GM13977 (cell line): ENCODE data around the gene CALCOCO1.
"Not testable (repeated sequence)": the region's sequence is repeated elsewhere in the genome, so short reads cannot be mapped to it uniquely, and the experiment has no call there.

Experiments used
- DNase-seq: peaks from one replicate; pipeline ENCODE4 v3.0.0; 2012; ENCODE audit warnings: low spot score
- CTCF ChIP-seq: IDR thresholded peaks from 2 replicates; pipeline ENCODE4 v1.5.1; 2012; ENCODE audit warnings: mild to moderate bottlenecking, control low read depth; ENCODE audit not compliant: insufficient read depth; ENCODE audit errors: extremely low read depth, missing control alignments
- in situ Hi-C: fragments of 300-500 bp; cut with MboI; formaldehyde crosslinking; loops from one replicate; pipeline ENCODE4 v1.12.0; 2022; ENCODE audit warnings: low sequenced_read_pairs, low pct_unique_long_range_greater_than_20kb, mixed read lengths, inconsistent platforms; ENCODE audit not compliant: unreplicated experiment

The CALCOCO1 gene

GRCh38 chr12:53683983-53684382 lies 43.3 kb downstream of the CALCOCO1 start:
- no peak for DNase-seq
- in situ Hi-C loops: no loop called here
- no peak for TF ChIP-seq CTCF

- in situ Hi-C loops: no loop called here
- no peak for DNase-seq
- TF ChIP-seq CTCF: no peak
Observed at GRCh38 chr12:53683494-53683893, 43.8 kb downstream of the CALCOCO1 start.

- DNase-seq, in situ Hi-C loops: not testable (repeated sequence)
Observed at GRCh38 chr12:53680061-53680460, 47.2 kb downstream of the CALCOCO1 start.

GRCh38 chr12:53677800-53678148 lies 49.5 kb downstream of the CALCOCO1 start:
- TF ChIP-seq CTCF: no peak
- in situ Hi-C loops: loop anchor here (5.0 kb wide), 1 partner anchor 130 kb away; no protein-coding TSS in a partner anchor
- DNase-seq: no peak

- in situ Hi-C loops: loop anchor here (5.0 kb wide), 1 partner anchor 130 kb away; no protein-coding TSS in a partner anchor
- no peak for TF ChIP-seq CTCF
- no peak for DNase-seq
Observed at GRCh38 chr12:53677016-53677799, 50.0 kb downstream of the CALCOCO1 start.

- no peak for TF ChIP-seq CTCF
- peak; percentile 32 for DNase-seq
- in situ Hi-C loops: loop anchor here (5.0 kb wide), 1 partner anchor 129 kb away; no protein-coding TSS in a partner anchor
Observed at GRCh38 chr12:53676656-53677015, 50.6 kb downstream of the CALCOCO1 start.
